Measurements from ENCODE around the gene TEX50.
"Not testable (repeated sequence)": the region's sequence is repeated elsewhere in the genome, so short reads cannot be mapped to it uniquely, and the experiment has no call there.

The TEX50 gene

GRCh38 chr1:173635116-173635515 lies at the start of gene TEX50:
Gene TEX50 (plus strand): TSS chr1:173635338. CDS start chr1:173635522, 184 bp downstream.
- FAIRE-seq, result no peak

GRCh38 chr1:173590557-173590956 lies 44.6 kb upstream of the TEX50 start:
- FAIRE-seq, result no peak

GRCh38 chr1:173591138-173591537 lies 44.0 kb upstream of the TEX50 start:
- not testable (repeated sequence) for FAIRE-seq

- FAIRE-seq, result no peak
Measured at GRCh38 chr1:173596097-173596825, 38.9 kb upstream of the TEX50 start.

- no peak for FAIRE-seq
Measured at GRCh38 chr1:173601588-173601987, 33.5 kb upstream of the TEX50 start.

GRCh38 chr1:173603056-173603591 lies 32.0 kb upstream of the TEX50 start, which contains the start of gene SLC9C2:
Gene SLC9C2 (minus strand): TSS chr1:173603072. CDS start chr1:173601776, 1,296 bp downstream.
- FAIRE-seq, result no peak

- FAIRE-seq, result no peak
Measured at GRCh38 chr1:173608503-173609216, 26.5 kb upstream of the TEX50 start.

- FAIRE-seq, result not testable (repeated sequence)
Measured at GRCh38 chr1:173613086-173613485, 22.1 kb upstream of the TEX50 start.

GRCh38 chr1:173616859-173617258 lies 18.3 kb upstream of the TEX50 start:
- FAIRE-seq, result no peak

- no peak for FAIRE-seq
Measured at GRCh38 chr1:173627269-173627668, 7.9 kb upstream of the TEX50 start.

GRCh38 chr1:173628888-173629287 lies 6.2 kb upstream of the TEX50 start:
- FAIRE-seq, result no peak

- FAIRE-seq, result not testable (repeated sequence)
Measured at GRCh38 chr1:173637236-173638042, 2.3 kb downstream of the TEX50 start.

GRCh38 chr1:173638043-173639021 lies 3.2 kb downstream of the TEX50 start:
- no peak for FAIRE-seq

GRCh38 chr1:173639102-173639501 lies 4.0 kb downstream of the TEX50 start:
- no peak for FAIRE-seq

- FAIRE-seq, result not testable (repeated sequence)
Measured at GRCh38 chr1:173642450-173643139, 7.5 kb downstream of the TEX50 start.

- FAIRE-seq, result no peak
Measured at GRCh38 chr1:173646656-173647055, 11.5 kb downstream of the TEX50 start.

GRCh38 chr1:173648880-173649605 lies 13.9 kb downstream of the TEX50 start:
- no peak for FAIRE-seq

GRCh38 chr1:173660306-173660705 lies 25.2 kb downstream of the TEX50 start:
- no peak for FAIRE-seq

GRCh38 chr1:173661271-173661670 lies 26.1 kb downstream of the TEX50 start:
- no peak for FAIRE-seq

GRCh38 chr1:173661763-173662162 lies 26.6 kb downstream of the TEX50 start:
- no peak for FAIRE-seq
